HG03159 (cell line): ENCODE results near the gene ANKIB1.
"Not testable (repeated sequence)": the region's sequence is repeated elsewhere in the genome, so short reads cannot be mapped to it uniquely, and the experiment has no call there.

Experiments used
- ATAC-seq: cut with Tn5 transposase; IDR thresholded peaks from one replicate; pipeline ENCODE4 v1.9.1; 2021; ENCODE audit warnings: mild to moderate bottlenecking, moderate library complexity; ENCODE audit not compliant: unreplicated experiment

ANKIB1 gene

GRCh38 chr7:92325858-92326257, 80.1 kb downstream of the ANKIB1 start:
- no peak for ATAC-seq

GRCh38 chr7:92330835-92331438, 85.2 kb downstream of the ANKIB1 start:
- no peak for ATAC-seq

GRCh38 chr7:92331508-92331907, 85.7 kb downstream of the ANKIB1 start:
- no peak for ATAC-seq

GRCh38 chr7:92332782-92333181, 87.0 kb downstream of the ANKIB1 start:
- ATAC-seq: no peak

- no peak for ATAC-seq
These were observed 88.1 kb downstream of the ANKIB1 start for GRCh38 chr7:92333866-92334265.

- ATAC-seq: no peak
These were observed 89.8 kb downstream of the ANKIB1 start for GRCh38 chr7:92335574-92335973.

- ATAC-seq: no peak
These were observed 91.0 kb downstream of the ANKIB1 start for GRCh38 chr7:92336662-92337340.

- no peak for ATAC-seq
These were observed 94.2 kb downstream of the ANKIB1 start for GRCh38 chr7:92340016-92340415.

GRCh38 chr7:92343714-92344113, 97.9 kb downstream of the ANKIB1 start:
- ATAC-seq: no peak

GRCh38 chr7:92352009-92352408, 106.2 kb downstream of the ANKIB1 start:
- ATAC-seq: no peak

GRCh38 chr7:92354214-92354613, 108.4 kb downstream of the ANKIB1 start:
- ATAC-seq: no peak

GRCh38 chr7:92356406-92356805, 110.6 kb downstream of the ANKIB1 start:
- no peak for ATAC-seq

- no peak for ATAC-seq
These were observed 111.5 kb downstream of the ANKIB1 start for GRCh38 chr7:92357260-92357659.

GRCh38 chr7:92359179-92359578, 113.4 kb downstream of the ANKIB1 start:
- ATAC-seq: not testable (repeated sequence)

- ATAC-seq: no peak
These were observed 114.0 kb downstream of the ANKIB1 start for GRCh38 chr7:92359801-92360200.

- no peak for ATAC-seq
These were observed 114.6 kb downstream of the ANKIB1 start for GRCh38 chr7:92360387-92360786.

GRCh38 chr7:92362131-92362530, 116.4 kb downstream of the ANKIB1 start:
- ATAC-seq: no peak

- ATAC-seq: no peak
These were observed 121.0 kb downstream of the ANKIB1 start for GRCh38 chr7:92366730-92367129.

- ATAC-seq: no peak
These were observed 123.0 kb downstream of the ANKIB1 start for GRCh38 chr7:92368741-92369140.

GRCh38 chr7:92375013-92375412, 129.2 kb downstream of the ANKIB1 start:
- ATAC-seq: no peak

- ATAC-seq: no peak
These were observed 145.3 kb downstream of the ANKIB1 start for GRCh38 chr7:92391071-92391470.

GRCh38 chr7:92397542-92397941, 151.8 kb downstream of the ANKIB1 start:
- no peak for ATAC-seq

GRCh38 chr7:92400013-92400412, 154.2 kb downstream of the ANKIB1 start:
- ATAC-seq: no peak
